Measurements from ENCODE around the gene THRB.

DNA sequence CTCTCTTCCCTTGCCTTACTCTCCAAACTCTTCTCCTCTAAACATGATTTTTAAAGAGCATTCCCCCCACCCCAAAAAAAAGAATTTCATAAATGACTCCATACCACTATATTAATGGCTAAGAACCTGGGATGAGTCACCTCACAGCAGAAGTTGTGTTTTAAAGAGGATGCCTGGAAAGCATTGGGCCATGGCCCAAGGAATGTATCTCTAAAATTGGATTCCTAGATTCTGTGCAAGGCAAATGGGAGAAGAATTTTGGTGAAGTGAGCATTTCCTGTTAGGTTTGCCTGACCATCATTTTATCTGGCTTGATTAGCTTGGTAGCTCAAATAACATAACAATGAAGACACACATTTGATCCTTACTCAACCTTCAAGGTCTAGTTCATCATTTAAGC, 298.1 kb downstream of the THRB start:
- TF ChIP-seq POLR2A (IDR thresholded peaks at IDR 0.05), result no peak
- TF ChIP-seq, protein P1, sequence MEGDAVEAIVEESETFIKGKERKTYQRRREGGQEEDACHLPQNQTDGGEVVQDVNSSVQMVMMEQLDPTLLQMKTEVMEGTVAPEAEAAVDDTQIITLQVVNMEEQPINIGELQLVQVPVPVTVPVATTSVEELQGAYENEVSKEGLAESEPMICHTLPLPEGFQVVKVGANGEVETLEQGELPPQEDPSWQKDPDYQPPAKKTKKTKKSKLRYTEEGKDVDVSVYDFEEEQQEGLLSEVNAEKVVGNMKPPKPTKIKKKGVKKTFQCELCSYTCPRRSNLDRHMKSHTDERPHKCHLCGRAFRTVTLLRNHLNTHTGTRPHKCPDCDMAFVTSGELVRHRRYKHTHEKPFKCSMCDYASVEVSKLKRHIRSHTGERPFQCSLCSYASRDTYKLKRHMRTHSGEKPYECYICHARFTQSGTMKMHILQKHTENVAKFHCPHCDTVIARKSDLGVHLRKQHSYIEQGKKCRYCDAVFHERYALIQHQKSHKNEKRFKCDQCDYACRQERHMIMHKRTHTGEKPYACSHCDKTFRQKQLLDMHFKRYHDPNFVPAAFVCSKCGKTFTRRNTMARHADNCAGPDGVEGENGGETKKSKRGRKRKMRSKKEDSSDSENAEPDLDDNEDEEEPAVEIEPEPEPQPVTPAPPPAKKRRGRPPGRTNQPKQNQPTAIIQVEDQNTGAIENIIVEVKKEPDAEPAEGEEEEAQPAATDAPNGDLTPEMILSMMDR (IDR thresholded peaks at IDR 0.05), result no peak

All from vagina (tissue), 2 donors.